Astrocyte of the cerebellum (primary cell): ENCODE data around the gene AKR1B15.
A peak's percentile ranks its signal among the peaks of the same experiment; 100 is the strongest.
"Not testable (repeated sequence)": the region's sequence is repeated elsewhere in the genome, so short reads cannot be mapped to it uniquely, and the experiment has no call there.

ENCODE experiments used
- DNase-seq: peaks from one replicate; pipeline ENCODE4 v3.0.0-alpha.2; 2011; ENCODE audit warnings: low read depth
- H3K4me3 ChIP-seq: 2 replicates; pipeline ENCODE4 v1.5.1; 2011; ENCODE audit warnings: mild to moderate bottlenecking, low read depth, low read length, moderate library complexity
- CTCF ChIP-seq: IDR thresholded peaks from 2 replicates; pipeline ENCODE4 v1.5.1; 2012; ENCODE audit warnings: low read length, low read depth, moderate library complexity, mild to moderate bottlenecking; ENCODE audit errors: missing control alignments
- in situ Hi-C: cut with HindIII; loops from 2 replicates; pipeline ENCODE4 v1.10.0; 2017; ENCODE audit warnings: low sequenced_read_pairs

The AKR1B15 gene

GRCh38 chr7:134515569-134516468, 33.1 kb upstream of the AKR1B15 start:
- in situ Hi-C loops: no loop called here
- H3K4me3 ChIP-seq: no peak overlapping the region
- DNase-seq: peak; percentile 60
- no peak for TF ChIP-seq CTCF

- TF ChIP-seq CTCF: peak; percentile 1
- no peak overlapping the region for H3K4me3 ChIP-seq
- DNase-seq: no peak
- in situ Hi-C loops: no loop called here
Observed at GRCh38 chr7:134520130-134520529, 28.8 kb upstream of the AKR1B15 start.

GRCh38 chr7:134522601-134523000, 26.3 kb upstream of the AKR1B15 start:
- no peak overlapping the region for H3K4me3 ChIP-seq
- no peak for TF ChIP-seq CTCF
- no peak for DNase-seq
- in situ Hi-C loops: no loop called here

- DNase-seq, in situ Hi-C loops, H3K4me3 ChIP-seq: not testable (repeated sequence)
Observed at GRCh38 chr7:134525449-134525848, 23.5 kb upstream of the AKR1B15 start.

- in situ Hi-C loops: not testable (repeated sequence)
Observed at GRCh38 chr7:134526552-134527248, 22.2 kb upstream of the AKR1B15 start.

GRCh38 chr7:134527979-134528371, 20.9 kb upstream of the AKR1B15 start:
- in situ Hi-C loops: no loop called here
- no peak overlapping the region for H3K4me3 ChIP-seq
- TF ChIP-seq CTCF: no peak
- DNase-seq: peak; percentile 55

More at GRCh38 chr7:134526552-134527248, 22.2 kb upstream of the AKR1B15 start:
- H3K4me3 ChIP-seq, DNase-seq: not testable (repeated sequence)

GRCh38 chr7:134528749-134529148, 20.2 kb upstream of the AKR1B15 start:
- DNase-seq: no peak
- TF ChIP-seq CTCF: no peak
- no peak overlapping the region for H3K4me3 ChIP-seq
- in situ Hi-C loops: no loop called here
